ENCODE results near the gene OR9A2.

The OR9A2 gene

DNA sequence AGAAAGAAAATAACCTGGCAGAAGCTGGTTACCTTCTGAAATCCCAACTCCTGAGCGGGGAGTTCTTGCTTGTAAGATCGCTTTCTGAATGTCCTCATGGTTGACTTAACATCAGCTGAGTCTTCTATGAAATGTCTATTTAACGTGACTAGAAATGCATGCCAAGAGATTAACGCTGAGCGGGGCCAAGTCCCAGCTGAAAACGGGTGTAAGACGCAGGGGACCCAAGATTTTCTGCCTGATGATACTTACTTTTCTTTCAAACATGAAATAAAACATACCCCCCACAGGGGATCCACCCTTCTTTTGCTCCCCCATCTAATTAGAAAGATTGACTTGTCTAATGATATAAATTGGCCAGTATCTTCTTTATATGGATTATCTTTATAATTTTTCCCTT is 14.9 kb downstream of the OR9A2 start:
- H3K27ac Mint-ChIP-seq: no peak overlapping the region
- TF ChIP-seq, protein P1, sequence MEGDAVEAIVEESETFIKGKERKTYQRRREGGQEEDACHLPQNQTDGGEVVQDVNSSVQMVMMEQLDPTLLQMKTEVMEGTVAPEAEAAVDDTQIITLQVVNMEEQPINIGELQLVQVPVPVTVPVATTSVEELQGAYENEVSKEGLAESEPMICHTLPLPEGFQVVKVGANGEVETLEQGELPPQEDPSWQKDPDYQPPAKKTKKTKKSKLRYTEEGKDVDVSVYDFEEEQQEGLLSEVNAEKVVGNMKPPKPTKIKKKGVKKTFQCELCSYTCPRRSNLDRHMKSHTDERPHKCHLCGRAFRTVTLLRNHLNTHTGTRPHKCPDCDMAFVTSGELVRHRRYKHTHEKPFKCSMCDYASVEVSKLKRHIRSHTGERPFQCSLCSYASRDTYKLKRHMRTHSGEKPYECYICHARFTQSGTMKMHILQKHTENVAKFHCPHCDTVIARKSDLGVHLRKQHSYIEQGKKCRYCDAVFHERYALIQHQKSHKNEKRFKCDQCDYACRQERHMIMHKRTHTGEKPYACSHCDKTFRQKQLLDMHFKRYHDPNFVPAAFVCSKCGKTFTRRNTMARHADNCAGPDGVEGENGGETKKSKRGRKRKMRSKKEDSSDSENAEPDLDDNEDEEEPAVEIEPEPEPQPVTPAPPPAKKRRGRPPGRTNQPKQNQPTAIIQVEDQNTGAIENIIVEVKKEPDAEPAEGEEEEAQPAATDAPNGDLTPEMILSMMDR (IDR thresholded peaks at IDR 0.05): no peak
- no peaks in the 10 kb centered on the region for H3K36me3 Mint-ChIP-seq (ENCODE audit: low read depth)
- no peak overlapping the region for H3K4me3 Mint-ChIP-seq
- H3K9me3 Mint-ChIP-seq: no peaks in the 10 kb centered on the region
- peaks cover 16% of the 10 kb centered on the region for H3K27me3 Mint-ChIP-seq (ENCODE audit: low read depth, poor library complexity)
- H3K4me1 Mint-ChIP-seq: peaks cover 10% of the 10 kb centered on the region
- no peak for DNase-seq

GRCh38 chr7:143008007-143008901 is 18.7 kb downstream of the OR9A2 start:
- H3K4me1 Mint-ChIP-seq: peaks cover 18% of the 10 kb centered on the region
- peaks cover 2% of the 10 kb centered on the region for H3K9me3 Mint-ChIP-seq
- TF ChIP-seq, protein P1 (IDR thresholded peaks at IDR 0.05): peak; percentile 94
- DNase-seq: peak; percentile 88
- no peak overlapping the region for H3K27ac Mint-ChIP-seq
- peaks cover 26% of the 10 kb centered on the region for H3K27me3 Mint-ChIP-seq (ENCODE audit: low read depth, poor library complexity)
- H3K36me3 Mint-ChIP-seq (ENCODE audit: low read depth): no peaks in the 10 kb centered on the region
- H3K4me3 Mint-ChIP-seq: no peak overlapping the region

GRCh38 chr7:143005632-143006260 is 21.2 kb downstream of the OR9A2 start:
- Mint-ChIP-seq H3K4me1 (peaks cover 20% of the 10 kb centered on the region), H3K36me3 (ENCODE audit: low read depth) (no peaks in the 10 kb centered on the region), H3K27me3 (ENCODE audit: low read depth, poor library complexity) (peaks cover 26% of the 10 kb centered on the region), H3K27ac (no peak overlapping the region), H3K4me3 (no peak overlapping the region), H3K9me3 (peaks cover 10% of the 10 kb centered on the region)
- no peak for DNase-seq
- TF ChIP-seq, protein P1 (IDR thresholded peaks at IDR 0.05): no peak

DNA sequence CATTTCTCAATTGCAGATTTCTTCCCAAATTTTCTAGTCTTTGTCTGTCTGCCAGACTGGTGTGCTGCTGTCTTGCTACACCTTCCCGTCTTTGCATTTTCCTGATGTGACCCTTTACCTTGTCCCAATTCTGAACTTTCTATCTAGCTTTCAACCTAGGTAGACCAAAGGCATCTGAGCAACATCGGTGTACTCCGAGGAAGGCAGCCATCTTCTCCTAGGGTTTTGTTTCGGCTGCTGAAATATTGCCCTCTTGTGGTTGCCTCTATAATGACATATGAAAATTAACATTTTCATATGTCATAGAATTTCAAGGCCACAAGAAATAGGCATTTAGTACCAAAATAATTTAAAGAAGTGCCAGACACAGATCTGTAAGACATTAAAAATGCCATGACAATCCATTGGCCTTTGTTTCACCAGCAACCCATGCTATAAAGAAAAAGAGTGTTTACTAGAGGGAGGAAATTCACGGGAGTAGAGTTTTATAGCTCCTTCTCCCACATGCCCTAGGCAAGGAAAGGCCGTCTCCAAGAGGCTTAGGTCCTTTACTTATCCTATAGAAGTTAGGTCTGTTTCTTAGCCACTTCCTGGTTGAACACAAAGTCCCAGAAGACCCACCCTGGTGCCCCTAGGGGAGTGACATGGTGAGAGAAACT is 23.4 kb downstream of the OR9A2 start:
- Mint-ChIP-seq H3K36me3 (ENCODE audit: low read depth) (no peaks in the 10 kb centered on the region), H3K4me3 (peak overlapping the region; percentile 65), H3K4me1 (peaks cover 20% of the 10 kb centered on the region), H3K27me3 (ENCODE audit: low read depth, poor library complexity) (peaks cover 26% of the 10 kb centered on the region), H3K9me3 (peaks cover 10% of the 10 kb centered on the region), H3K27ac (peak overlapping the region; percentile 74)
- TF ChIP-seq, protein P1 (IDR thresholded peaks at IDR 0.05): peak; percentile 74
- DNase-seq: peak; percentile 15

DNA sequence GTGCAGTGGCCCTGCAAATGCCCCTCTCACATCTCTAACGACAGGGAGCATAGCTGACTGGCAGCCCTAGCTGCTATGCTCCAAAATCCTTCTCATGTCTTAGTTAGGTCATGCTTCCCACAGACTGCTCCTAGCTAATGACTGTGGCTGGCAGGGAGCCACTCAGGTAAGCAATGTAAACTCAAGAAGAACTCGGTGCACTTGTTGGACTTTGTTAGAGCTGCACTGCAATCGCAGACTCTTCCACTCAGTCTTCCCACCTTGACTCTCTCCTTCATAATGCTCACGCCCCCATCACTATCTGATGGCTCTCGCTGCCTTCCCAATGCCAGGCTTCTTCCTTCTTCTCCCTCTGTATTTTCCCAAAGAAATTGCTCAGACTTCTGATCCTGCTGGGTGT is 24.0 kb downstream of the OR9A2 start:
- H3K36me3 Mint-ChIP-seq (ENCODE audit: low read depth): no peaks in the 10 kb centered on the region
- H3K27ac Mint-ChIP-seq: no peak overlapping the region
- peaks cover 18% of the 10 kb centered on the region for H3K4me1 Mint-ChIP-seq
- TF ChIP-seq, protein P1 (IDR thresholded peaks at IDR 0.05): no peak
- DNase-seq: no peak
- peaks cover 23% of the 10 kb centered on the region for H3K27me3 Mint-ChIP-seq (ENCODE audit: low read depth, poor library complexity)
- no peak overlapping the region for H3K4me3 Mint-ChIP-seq
- peaks cover 10% of the 10 kb centered on the region for H3K9me3 Mint-ChIP-seq
